ENCODE results near the gene INPP4B. TPM values are rescaled to one million over a fixed set of nuclear protein-coding genes. Genes with fewer than 3 reads are reported as not detected.

Gene INPP4B
- total RNA-seq, 1 experiment from 2014 or later: 53.7 TPM

GRCh38 chr4:142307857-142308256 lies 538.2 kb downstream of the INPP4B start:
- Histone ChIP-seq H4K20me1 (ENCODE audit: insufficient read depth) (no peaks in the 10 kb centered on the region), H3K4me1 (replicated peaks; ENCODE audit: insufficient read depth) (no peaks in the 10 kb centered on the region), H3K79me2 (ENCODE audit: low read depth) (no peaks in the 10 kb centered on the region), H3K27ac (no peak overlapping the region), H3K9me3 (ENCODE audit: insufficient read depth, low read depth) (no peaks in the 10 kb centered on the region), H3K4me3 (no peak overlapping the region), H3K9me2 (ENCODE audit: insufficient read depth) (no peaks in the 10 kb centered on the region), H3K36me3 (ENCODE audit: low read depth) (no peaks in the 10 kb centered on the region), H3K4me2 (no peak overlapping the region), H3K27me3 (ENCODE audit: insufficient read depth, low read depth) (no peaks in the 10 kb centered on the region), H3F3A (ENCODE audit: insufficient read depth, low read depth) (no peaks in the 10 kb centered on the region), H2AFZ (no peak overlapping the region)
- ChIA-PET CTCF (no interaction called here), POLR2A (ENCODE audit: unreplicated experiment) (no interaction called here)
- TF ChIP-seq EZH2 (IDR thresholded peaks at IDR 0.05; ENCODE audit: low read depth) (no peak), CTCF (conservative IDR thresholded peaks at IDR 0.05) (no peak)
- no peak for DNase-seq
- BruUV-seq (replicated peaks): no TSS peak
- intact Hi-C loops (cut with micrococcal nuclease; ENCODE audit: unreplicated experiment): no loop called here

GRCh38 chr4:142297313-142297712 lies 548.8 kb downstream of the INPP4B start:
- DNase-seq: no peak
- intact Hi-C loops (cut with micrococcal nuclease; ENCODE audit: unreplicated experiment): no loop called here
- Histone ChIP-seq H4K20me1 (ENCODE audit: insufficient read depth) (no peaks in the 10 kb centered on the region), H2AFZ (no peak overlapping the region), H3K4me1 (replicated peaks; ENCODE audit: insufficient read depth) (no peaks in the 10 kb centered on the region), H3K27me3 (ENCODE audit: insufficient read depth, low read depth) (no peaks in the 10 kb centered on the region), H3K9me3 (ENCODE audit: insufficient read depth, low read depth) (no peaks in the 10 kb centered on the region), H3K9me2 (ENCODE audit: insufficient read depth) (no peaks in the 10 kb centered on the region), H3F3A (ENCODE audit: insufficient read depth, low read depth) (no peaks in the 10 kb centered on the region), H3K79me2 (ENCODE audit: low read depth) (no peaks in the 10 kb centered on the region), H3K36me3 (ENCODE audit: low read depth) (no peaks in the 10 kb centered on the region; the same call in 1 of the 2 replicates), H3K4me3 (no peak overlapping the region), H3K4me2 (no peak overlapping the region), H3K27ac (no peak overlapping the region)
- no TSS peak for BruUV-seq (replicated peaks)
- ChIA-PET POLR2A (ENCODE audit: unreplicated experiment) (interaction anchor here (0.6 kb wide), 1 partner anchor 995 kb away, joined by 3 read pairs; no protein-coding TSS in a partner anchor), CTCF (no interaction called here)
- TF ChIP-seq CTCF (conservative IDR thresholded peaks at IDR 0.05): no peak
- TF ChIP-seq EZH2 (IDR thresholded peaks at IDR 0.05; ENCODE audit: low read depth): no peak

- Histone ChIP-seq H3K9me3 (ENCODE audit: insufficient read depth, low read depth) (no peaks in the 10 kb centered on the region), H2AFZ (no peak overlapping the region), H3K4me3 (no peak overlapping the region), H3K9me2 (ENCODE audit: insufficient read depth) (no peaks in the 10 kb centered on the region), H3F3A (ENCODE audit: insufficient read depth, low read depth) (no peaks in the 10 kb centered on the region), H3K4me1 (replicated peaks; ENCODE audit: insufficient read depth) (no peaks in the 10 kb centered on the region), H3K27ac (no peak overlapping the region), H3K36me3 (ENCODE audit: low read depth) (no peaks in the 10 kb centered on the region; the same call in 1 of the 2 replicates), H3K79me2 (ENCODE audit: low read depth) (no peaks in the 10 kb centered on the region), H4K20me1 (ENCODE audit: insufficient read depth) (no peaks in the 10 kb centered on the region), H3K4me2 (no peak overlapping the region), H3K27me3 (ENCODE audit: insufficient read depth, low read depth) (no peaks in the 10 kb centered on the region)
- no peak for DNase-seq
- ChIA-PET CTCF (no interaction called here), POLR2A (ENCODE audit: unreplicated experiment) (interaction anchor here (0.6 kb wide), 1 partner anchor 280 kb away, joined by 5 read pairs; no protein-coding TSS in a partner anchor)
- intact Hi-C loops (cut with micrococcal nuclease; ENCODE audit: unreplicated experiment): no loop called here
- TF ChIP-seq EZH2 (IDR thresholded peaks at IDR 0.05; ENCODE audit: low read depth): no peak
- no peak for TF ChIP-seq CTCF (conservative IDR thresholded peaks at IDR 0.05)
- BruUV-seq (replicated peaks): no TSS peak
These were observed 552.6 kb downstream of the INPP4B start for GRCh38 chr4:142293536-142293935.
